ENCODE measurements around the gene GAS6.

The GAS6 gene

GRCh38 chr13:113815151-113816058, 48.5 kb downstream of the GAS6 start:
- Histone ChIP-seq H3K27ac (no peak overlapping the region), H3K27me3 (replicated peaks) (no peaks in the 10 kb centered on the region), H3K4me3 (ENCODE audit: low read depth, low read length) (no peak overlapping the region), H3K36me3 (replicated peaks) (no peaks in the 10 kb centered on the region)
- no peak for TF ChIP-seq CTCF (IDR thresholded peaks at IDR 0.05; ENCODE audit: low read depth, low read length, missing control alignments)
- in situ Hi-C loops (cut with HindIII; ENCODE audit: low pct_ligation_motif_present, low sequenced_read_pairs), result no loop called here
- DNase-seq, result no peak

- TF ChIP-seq CTCF (IDR thresholded peaks at IDR 0.05; ENCODE audit: low read depth, low read length, missing control alignments), result no peak
- in situ Hi-C loops (cut with HindIII; ENCODE audit: low pct_ligation_motif_present, low sequenced_read_pairs), result no loop called here
- H3K36me3 ChIP-seq (replicated peaks), result no peaks in the 10 kb centered on the region
- no peaks in the 10 kb centered on the region for H3K27me3 ChIP-seq (replicated peaks)
- H3K4me3 ChIP-seq (ENCODE audit: low read depth, low read length), result no peak overlapping the region
- DNase-seq, result peak; percentile 46
- H3K27ac ChIP-seq, result no peak overlapping the region
Observed at GRCh38 chr13:113814435-113814821, 49.4 kb downstream of the GAS6 start.

- no peak overlapping the region for H3K4me3 ChIP-seq (ENCODE audit: low read depth, low read length)
- H3K27me3 ChIP-seq (replicated peaks), result no peaks in the 10 kb centered on the region
- no peak for TF ChIP-seq CTCF (IDR thresholded peaks at IDR 0.05; ENCODE audit: low read depth, low read length, missing control alignments)
- no peak for DNase-seq
- H3K27ac ChIP-seq, result no peak overlapping the region
- in situ Hi-C loops (cut with HindIII; ENCODE audit: low pct_ligation_motif_present, low sequenced_read_pairs), result no loop called here
- no peaks in the 10 kb centered on the region for H3K36me3 ChIP-seq (replicated peaks)
Observed at GRCh38 chr13:113813749-113814434, 50.0 kb downstream of the GAS6 start.

- no peak overlapping the region for H3K4me3 ChIP-seq (ENCODE audit: low read depth, low read length)
- H3K27ac ChIP-seq, result no peak overlapping the region
- H3K27me3 ChIP-seq (replicated peaks), result no peaks in the 10 kb centered on the region
- no peak for TF ChIP-seq CTCF (IDR thresholded peaks at IDR 0.05; ENCODE audit: low read depth, low read length, missing control alignments)
- H3K36me3 ChIP-seq (replicated peaks), result no peaks in the 10 kb centered on the region
- in situ Hi-C loops (cut with HindIII; ENCODE audit: low pct_ligation_motif_present, low sequenced_read_pairs), result no loop called here
- no peak for DNase-seq
Observed at GRCh38 chr13:113813070-113813748, 50.7 kb downstream of the GAS6 start.

GRCh38 chr13:113812178-113813040, 51.5 kb downstream of the GAS6 start:
- DNase-seq, result no peak
- TF ChIP-seq CTCF (IDR thresholded peaks at IDR 0.05; ENCODE audit: low read depth, low read length, missing control alignments), result no peak
- H3K27ac ChIP-seq, result no peak overlapping the region
- in situ Hi-C loops (cut with HindIII; ENCODE audit: low pct_ligation_motif_present, low sequenced_read_pairs), result no loop called here
- no peaks in the 10 kb centered on the region for H3K36me3 ChIP-seq (replicated peaks)
- no peaks in the 10 kb centered on the region for H3K27me3 ChIP-seq (replicated peaks)
- H3K4me3 ChIP-seq (ENCODE audit: low read depth, low read length), result no peak overlapping the region

Data from brain microvascular endothelial cell (primary cell).